ENCODE measurements around the gene CLTC. TPM values are rescaled to one million over a fixed set of nuclear protein-coding genes. Genes with fewer than 3 reads are reported as not detected.
A peak's percentile ranks its signal among the peaks of the same experiment; 100 is the strongest.

CLTC gene
- total and polyA plus RNA-seq, 10 of the 15 experiments (the other 5 are each of a cell fraction or from before 2014, with no cell fraction given), result 77.5 to 188 (median 129) TPM

- TF ChIP-seq RELB (IDR thresholded peaks at IDR 0.05; ENCODE audit: low read depth), result peak; percentile 87
- no peak for TF ChIP-seq LARP7 (IDR thresholded peaks at IDR 0.05)
- 0 out of 2 replicates have a peak, but pooled peaks have one; percentile 43 for TF ChIP-seq NR2F1 (conservative IDR thresholded peaks at IDR 0.05)
- 0 out of 2 replicates have a peak, but pooled peaks have one; percentile 14 for TF ChIP-seq SMC3 (IDR thresholded peaks at IDR 0.05; ENCODE audit: borderline replicate concordance, low read length)
- no peak for TF ChIP-seq POLR2A (IDR thresholded peaks at IDR 0.05; ENCODE audit: low read depth, low read length)
- TF ChIP-seq CREB1 (IDR thresholded peaks at IDR 0.05; ENCODE audit: low read depth), result 0 out of 2 replicates have a peak, but pooled peaks have one; percentile 15
- TF ChIP-seq, protein P1, sequence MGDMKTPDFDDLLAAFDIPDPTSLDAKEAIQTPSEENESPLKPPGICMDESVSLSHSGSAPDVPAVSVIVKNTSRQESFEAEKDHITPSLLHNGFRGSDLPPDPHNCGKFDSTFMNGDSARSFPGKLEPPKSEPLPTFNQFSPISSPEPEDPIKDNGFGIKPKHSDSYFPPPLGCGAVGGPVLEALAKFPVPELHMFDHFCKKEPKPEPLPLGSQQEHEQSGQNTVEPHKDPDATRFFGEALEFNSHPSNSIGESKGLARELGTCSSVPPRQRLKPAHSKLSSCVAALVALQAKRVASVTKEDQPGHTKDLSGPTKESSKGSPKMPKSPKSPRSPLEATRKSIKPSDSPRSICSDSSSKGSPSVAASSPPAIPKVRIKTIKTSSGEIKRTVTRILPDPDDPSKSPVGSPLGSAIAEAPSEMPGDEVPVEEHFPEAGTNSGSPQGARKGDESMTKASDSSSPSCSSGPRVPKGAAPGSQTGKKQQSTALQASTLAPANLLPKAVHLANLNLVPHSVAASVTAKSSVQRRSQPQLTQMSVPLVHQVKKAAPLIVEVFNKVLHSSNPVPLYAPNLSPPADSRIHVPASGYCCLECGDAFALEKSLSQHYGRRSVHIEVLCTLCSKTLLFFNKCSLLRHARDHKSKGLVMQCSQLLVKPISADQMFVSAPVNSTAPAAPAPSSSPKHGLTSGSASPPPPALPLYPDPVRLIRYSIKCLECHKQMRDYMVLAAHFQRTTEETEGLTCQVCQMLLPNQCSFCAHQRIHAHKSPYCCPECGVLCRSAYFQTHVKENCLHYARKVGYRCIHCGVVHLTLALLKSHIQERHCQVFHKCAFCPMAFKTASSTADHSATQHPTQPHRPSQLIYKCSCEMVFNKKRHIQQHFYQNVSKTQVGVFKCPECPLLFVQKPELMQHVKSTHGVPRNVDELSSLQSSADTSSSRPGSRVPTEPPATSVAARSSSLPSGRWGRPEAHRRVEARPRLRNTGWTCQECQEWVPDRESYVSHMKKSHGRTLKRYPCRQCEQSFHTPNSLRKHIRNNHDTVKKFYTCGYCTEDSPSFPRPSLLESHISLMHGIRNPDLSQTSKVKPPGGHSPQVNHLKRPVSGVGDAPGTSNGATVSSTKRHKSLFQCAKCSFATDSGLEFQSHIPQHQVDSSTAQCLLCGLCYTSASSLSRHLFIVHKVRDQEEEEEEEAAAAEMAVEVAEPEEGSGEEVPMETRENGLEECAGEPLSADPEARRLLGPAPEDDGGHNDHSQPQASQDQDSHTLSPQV (IDR thresholded peaks at IDR 0.05), result no peak
- TF ChIP-seq RBBP5 (conservative IDR thresholded peaks at IDR 0.05), result no peak
- TF ChIP-seq TCF12 (IDR thresholded peaks at IDR 0.05; ENCODE audit: low read depth, low read length), result no peak
- TF ChIP-seq EZH2 (IDR thresholded peaks at IDR 0.05; ENCODE audit: borderline replicate concordance, control insufficient read depth, low read depth, low read length), result no peak
- no peak for TF ChIP-seq CBX3 (IDR thresholded peaks at IDR 0.05; ENCODE audit: borderline replicate concordance, low read depth)
- no peak for TF ChIP-seq RCOR1 (conservative IDR thresholded peaks at IDR 0.05; ENCODE audit: low read depth, low read length)
- TF ChIP-seq EED (IDR thresholded peaks at IDR 0.05; ENCODE audit: low read depth), result peak; percentile 86
- TF ChIP-seq, protein P2, sequence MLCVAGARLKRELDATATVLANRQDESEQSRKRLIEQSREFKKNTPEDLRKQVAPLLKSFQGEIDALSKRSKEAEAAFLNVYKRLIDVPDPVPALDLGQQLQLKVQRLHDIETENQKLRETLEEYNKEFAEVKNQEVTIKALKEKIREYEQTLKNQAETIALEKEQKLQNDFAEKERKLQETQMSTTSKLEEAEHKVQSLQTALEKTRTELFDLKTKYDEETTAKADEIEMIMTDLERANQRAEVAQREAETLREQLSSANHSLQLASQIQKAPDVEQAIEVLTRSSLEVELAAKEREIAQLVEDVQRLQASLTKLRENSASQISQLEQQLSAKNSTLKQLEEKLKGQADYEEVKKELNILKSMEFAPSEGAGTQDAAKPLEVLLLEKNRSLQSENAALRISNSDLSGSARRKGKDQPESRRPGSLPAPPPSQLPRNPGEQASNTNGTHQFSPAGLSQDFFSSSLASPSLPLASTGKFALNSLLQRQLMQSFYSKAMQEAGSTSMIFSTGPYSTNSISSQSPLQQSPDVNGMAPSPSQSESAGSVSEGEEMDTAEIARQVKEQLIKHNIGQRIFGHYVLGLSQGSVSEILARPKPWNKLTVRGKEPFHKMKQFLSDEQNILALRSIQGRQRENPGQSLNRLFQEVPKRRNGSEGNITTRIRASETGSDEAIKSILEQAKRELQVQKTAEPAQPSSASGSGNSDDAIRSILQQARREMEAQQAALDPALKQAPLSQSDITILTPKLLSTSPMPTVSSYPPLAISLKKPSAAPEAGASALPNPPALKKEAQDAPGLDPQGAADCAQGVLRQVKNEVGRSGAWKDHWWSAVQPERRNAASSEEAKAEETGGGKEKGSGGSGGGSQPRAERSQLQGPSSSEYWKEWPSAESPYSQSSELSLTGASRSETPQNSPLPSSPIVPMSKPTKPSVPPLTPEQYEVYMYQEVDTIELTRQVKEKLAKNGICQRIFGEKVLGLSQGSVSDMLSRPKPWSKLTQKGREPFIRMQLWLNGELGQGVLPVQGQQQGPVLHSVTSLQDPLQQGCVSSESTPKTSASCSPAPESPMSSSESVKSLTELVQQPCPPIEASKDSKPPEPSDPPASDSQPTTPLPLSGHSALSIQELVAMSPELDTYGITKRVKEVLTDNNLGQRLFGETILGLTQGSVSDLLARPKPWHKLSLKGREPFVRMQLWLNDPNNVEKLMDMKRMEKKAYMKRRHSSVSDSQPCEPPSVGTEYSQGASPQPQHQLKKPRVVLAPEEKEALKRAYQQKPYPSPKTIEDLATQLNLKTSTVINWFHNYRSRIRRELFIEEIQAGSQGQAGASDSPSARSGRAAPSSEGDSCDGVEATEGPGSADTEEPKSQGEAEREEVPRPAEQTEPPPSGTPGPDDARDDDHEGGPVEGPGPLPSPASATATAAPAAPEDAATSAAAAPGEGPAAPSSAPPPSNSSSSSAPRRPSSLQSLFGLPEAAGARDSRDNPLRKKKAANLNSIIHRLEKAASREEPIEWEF (IDR thresholded peaks at IDR 0.05; ENCODE audit: insufficient replicate concordance, low read depth, low read length), result no peak
- peak in 1 of 2 experiments; percentile 87; a peak in 1 of 4 replicates for TF ChIP-seq ETV6 (conservative IDR thresholded peaks at IDR 0.05 in 1 of 2, IDR thresholded peaks at IDR 0.05 in 1 of 2; ENCODE audit: borderline replicate concordance in 1 of 2, low read depth in 1 of 2)
- TF ChIP-seq, protein P3, sequence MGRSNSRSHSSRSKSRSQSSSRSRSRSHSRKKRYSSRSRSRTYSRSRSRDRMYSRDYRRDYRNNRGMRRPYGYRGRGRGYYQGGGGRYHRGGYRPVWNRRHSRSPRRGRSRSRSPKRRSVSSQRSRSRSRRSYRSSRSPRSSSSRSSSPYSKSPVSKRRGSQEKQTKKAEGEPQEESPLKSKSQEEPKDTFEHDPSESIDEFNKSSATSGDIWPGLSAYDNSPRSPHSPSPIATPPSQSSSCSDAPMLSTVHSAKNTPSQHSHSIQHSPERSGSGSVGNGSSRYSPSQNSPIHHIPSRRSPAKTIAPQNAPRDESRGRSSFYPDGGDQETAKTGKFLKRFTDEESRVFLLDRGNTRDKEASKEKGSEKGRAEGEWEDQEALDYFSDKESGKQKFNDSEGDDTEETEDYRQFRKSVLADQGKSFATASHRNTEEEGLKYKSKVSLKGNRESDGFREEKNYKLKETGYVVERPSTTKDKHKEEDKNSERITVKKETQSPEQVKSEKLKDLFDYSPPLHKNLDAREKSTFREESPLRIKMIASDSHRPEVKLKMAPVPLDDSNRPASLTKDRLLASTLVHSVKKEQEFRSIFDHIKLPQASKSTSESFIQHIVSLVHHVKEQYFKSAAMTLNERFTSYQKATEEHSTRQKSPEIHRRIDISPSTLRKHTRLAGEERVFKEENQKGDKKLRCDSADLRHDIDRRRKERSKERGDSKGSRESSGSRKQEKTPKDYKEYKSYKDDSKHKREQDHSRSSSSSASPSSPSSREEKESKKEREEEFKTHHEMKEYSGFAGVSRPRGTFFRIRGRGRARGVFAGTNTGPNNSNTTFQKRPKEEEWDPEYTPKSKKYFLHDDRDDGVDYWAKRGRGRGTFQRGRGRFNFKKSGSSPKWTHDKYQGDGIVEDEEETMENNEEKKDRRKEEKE (IDR thresholded peaks at IDR 0.05), result no peak
Measured at GRCh38 chr17:59641799-59642484, 22.2 kb downstream of the CLTC start (continued).
